Effector memory CD4-positive, alpha-beta T cell (primary cell): ENCODE results near the gene APELA.

Source experiments
- DNase-seq, 3 donors: peaks; one replicate each; pipeline ENCODE4 v3.0.0-alpha.2; 2020
- H3K27ac ChIP-seq: 2 replicates; pipeline ENCODE4 v1.7.0; 2013; ENCODE audit warnings: mild to moderate bottlenecking, low read length, moderate library complexity; ENCODE audit not compliant: insufficient read depth, poor library complexity, severe bottlenecking
- H3K27me3 ChIP-seq: replicated peaks from 2 replicates; pipeline ENCODE4 v1.7.0; 2013; ENCODE audit warnings: mild to moderate bottlenecking, low read length; ENCODE audit not compliant: insufficient read depth, control insufficient read depth, poor library complexity, severe bottlenecking
- H3K36me3 ChIP-seq: 2 replicates; pipeline ENCODE4 v1.7.0; 2013; ENCODE audit warnings: mild to moderate bottlenecking, low read length, moderate library complexity; ENCODE audit not compliant: control insufficient read depth, insufficient read depth
- H3K4me1 ChIP-seq: 2 replicates; pipeline ENCODE4 v1.7.0; 2013; ENCODE audit warnings: low read length, mild to moderate bottlenecking; ENCODE audit not compliant: control insufficient read depth, insufficient read depth, poor library complexity, severe bottlenecking
- H3K4me3 ChIP-seq: 2 replicates; pipeline ENCODE4 v1.7.0; 2013; ENCODE audit warnings: low read length, low read depth, mild to moderate bottlenecking; ENCODE audit not compliant: insufficient read depth, poor library complexity, severe bottlenecking
- H3K9me3 ChIP-seq: 2 replicates; pipeline ENCODE4 v1.7.0; 2013; ENCODE audit warnings: mild to moderate bottlenecking, low read length, moderate library complexity; ENCODE audit not compliant: control insufficient read depth
- total RNA-seq, 3 donors: gene quantifications; one replicate each; lab custom pipeline; 2026; lab: John Stamatoyannopoulos, UW

The APELA gene, protein sequence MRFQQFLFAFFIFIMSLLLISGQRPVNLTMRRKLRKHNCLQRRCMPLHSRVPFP
- total RNA-seq, result 0 reads per million in 3 donors

DNA sequence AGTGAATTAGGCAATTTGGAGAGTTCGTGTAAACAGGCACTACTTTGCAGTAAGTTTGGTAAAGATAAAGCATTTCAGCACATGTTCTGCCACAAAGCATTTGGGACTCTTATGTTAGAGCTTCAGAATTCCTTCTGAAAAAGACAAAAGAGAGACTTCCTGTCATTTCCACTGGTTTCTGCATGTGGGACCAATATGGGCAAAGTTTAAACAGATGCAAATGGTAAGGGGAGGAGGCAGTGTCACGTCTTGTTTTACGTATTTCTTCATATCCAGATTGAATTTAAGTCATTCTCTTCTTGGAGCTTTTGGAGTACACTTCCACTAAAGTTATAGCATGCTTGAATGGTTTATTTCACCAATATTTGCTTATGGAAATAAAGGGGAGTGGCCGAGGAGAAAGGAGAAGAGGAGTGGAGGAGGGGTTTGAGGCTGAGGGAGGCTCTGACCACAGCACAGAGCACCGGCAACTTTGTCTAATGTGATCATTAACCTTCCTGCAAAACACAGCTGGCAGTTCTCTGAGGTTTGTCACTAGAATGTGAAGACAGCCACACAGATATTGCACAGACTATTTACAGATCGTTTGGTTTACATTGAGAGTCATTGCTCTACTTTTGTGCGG lies at the start of gene APELA:
TSS of gene APELA (plus strand) at position 479 of the 625 bp plus-strand sequence. CDS start 154 bp downstream, outside the sequence.
- Histone ChIP-seq H3K27me3 (no peaks in the 10 kb centered on the region), H3K4me1 (no peaks in the 10 kb centered on the region), H3K27ac (no peak within 1 kb of the TSS), H3K36me3 (no peaks in the 10 kb centered on the region), H3K4me3 (no peak within 1 kb of the TSS), H3K9me3 (no peaks in the 10 kb centered on the region)
- no peak for DNase-seq

DNA sequence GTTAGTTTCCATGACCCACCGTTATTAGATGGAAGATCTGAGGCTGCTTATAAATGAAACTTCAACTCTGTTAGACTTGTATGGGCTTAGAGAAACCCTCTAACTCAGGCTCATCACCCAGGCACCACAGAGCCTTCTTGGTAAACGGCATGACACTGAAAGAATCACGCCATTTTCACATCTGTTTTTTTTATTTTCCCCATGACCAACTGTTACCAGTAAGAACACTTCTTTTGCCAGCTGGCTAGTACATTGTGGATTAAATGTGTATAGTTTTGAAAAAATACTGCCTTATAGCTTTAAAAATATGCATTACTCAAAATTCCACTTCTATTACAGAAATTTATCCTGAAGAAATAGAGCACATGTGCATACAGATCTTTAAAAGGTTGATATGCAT lies 48.0 kb upstream of the APELA start:
- Histone ChIP-seq H3K27ac (no peak overlapping the region), H3K36me3 (no peaks in the 10 kb centered on the region), H3K27me3 (no peaks in the 10 kb centered on the region), H3K4me1 (no peaks in the 10 kb centered on the region), H3K9me3 (no peaks in the 10 kb centered on the region), H3K4me3 (no peak overlapping the region)
- no peak for DNase-seq

DNA sequence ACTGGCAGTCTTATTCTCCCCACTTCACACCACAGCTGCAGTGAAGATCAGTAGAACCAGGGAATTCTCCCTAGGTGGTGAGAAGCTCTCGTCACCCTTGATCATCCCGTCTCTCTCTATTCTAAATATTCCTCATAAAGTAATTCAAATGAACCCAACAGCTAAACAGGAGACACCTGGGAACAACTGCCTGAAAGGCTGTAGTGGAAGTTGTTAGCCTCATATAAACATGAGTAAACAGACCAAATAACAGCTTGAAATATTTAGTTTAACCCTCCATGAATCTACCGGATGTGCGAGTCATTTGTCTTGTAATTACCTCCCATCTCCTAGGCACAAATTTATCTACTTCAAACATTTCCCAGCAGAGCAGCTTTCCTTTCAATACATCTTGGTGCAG lies 30.4 kb upstream of the APELA start:
- no peaks in the 10 kb centered on the region for H3K9me3 ChIP-seq
- no peak overlapping the region for H3K4me3 ChIP-seq
- H3K4me1 ChIP-seq, result no peaks in the 10 kb centered on the region
- H3K36me3 ChIP-seq, result no peaks in the 10 kb centered on the region
- H3K27me3 ChIP-seq, result no peaks in the 10 kb centered on the region
- DNase-seq, result no peak
- no peak overlapping the region for H3K27ac ChIP-seq

DNA sequence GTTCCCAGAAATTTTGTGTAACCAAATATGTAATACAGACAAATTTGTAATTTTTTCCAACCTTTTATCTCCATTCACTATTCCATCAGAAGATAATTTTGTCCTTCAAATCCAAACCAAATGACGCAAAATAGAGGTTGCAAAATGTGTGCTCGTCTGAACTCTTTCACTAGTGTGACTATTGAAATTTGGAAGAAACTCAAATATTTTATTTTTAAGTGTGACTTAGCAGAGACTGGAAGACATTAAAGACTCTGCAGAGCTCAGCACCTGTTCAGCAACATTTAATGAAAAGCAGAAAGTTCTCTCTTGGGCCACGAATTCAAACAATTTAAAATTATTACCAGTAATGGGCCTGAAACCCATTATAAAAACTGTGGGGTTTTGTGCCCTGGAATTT lies 30.0 kb upstream of the APELA start:
- no peak for DNase-seq
- Histone ChIP-seq H3K36me3 (no peaks in the 10 kb centered on the region), H3K27ac (no peak overlapping the region), H3K9me3 (no peaks in the 10 kb centered on the region), H3K4me3 (no peak overlapping the region), H3K4me1 (no peaks in the 10 kb centered on the region), H3K27me3 (no peaks in the 10 kb centered on the region)

DNA sequence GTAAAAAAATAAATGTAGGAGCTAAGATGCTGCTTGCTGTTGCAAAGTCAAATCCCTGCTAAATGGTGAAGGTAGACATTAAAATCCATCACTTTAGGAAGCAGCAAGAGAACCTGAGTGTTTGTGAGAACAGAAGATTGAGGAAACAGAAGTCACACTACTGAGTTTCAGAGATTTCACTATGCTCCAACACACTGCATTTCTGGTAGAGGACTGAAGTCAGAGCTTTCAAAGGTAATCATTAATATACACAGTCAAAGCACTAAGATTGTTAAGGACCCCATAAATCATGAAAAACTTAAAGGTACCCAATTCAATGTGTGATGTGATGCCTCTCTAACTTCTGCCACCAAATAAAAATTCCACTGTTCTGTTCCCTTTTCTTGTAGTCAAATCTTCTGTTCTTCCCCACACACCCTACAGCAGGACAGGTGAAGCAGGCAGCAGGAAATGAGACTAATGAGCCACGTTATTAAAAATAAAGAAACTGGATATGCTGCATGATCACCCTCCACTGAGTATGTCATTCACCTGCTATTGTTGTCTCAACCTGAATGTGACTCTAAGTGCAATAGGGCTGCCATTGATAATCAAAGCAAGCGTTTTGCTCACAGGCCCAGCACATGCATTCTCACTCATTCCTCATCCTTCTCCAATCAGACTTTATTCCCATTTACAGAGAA lies 28.9 kb upstream of the APELA start:
- no peak overlapping the region for H3K4me3 ChIP-seq
- no peaks in the 10 kb centered on the region for H3K4me1 ChIP-seq
- H3K27me3 ChIP-seq, result no peaks in the 10 kb centered on the region
- no peak for DNase-seq
- no peaks in the 10 kb centered on the region for H3K9me3 ChIP-seq
- H3K36me3 ChIP-seq, result no peaks in the 10 kb centered on the region
- H3K27ac ChIP-seq, result no peak overlapping the region

DNA sequence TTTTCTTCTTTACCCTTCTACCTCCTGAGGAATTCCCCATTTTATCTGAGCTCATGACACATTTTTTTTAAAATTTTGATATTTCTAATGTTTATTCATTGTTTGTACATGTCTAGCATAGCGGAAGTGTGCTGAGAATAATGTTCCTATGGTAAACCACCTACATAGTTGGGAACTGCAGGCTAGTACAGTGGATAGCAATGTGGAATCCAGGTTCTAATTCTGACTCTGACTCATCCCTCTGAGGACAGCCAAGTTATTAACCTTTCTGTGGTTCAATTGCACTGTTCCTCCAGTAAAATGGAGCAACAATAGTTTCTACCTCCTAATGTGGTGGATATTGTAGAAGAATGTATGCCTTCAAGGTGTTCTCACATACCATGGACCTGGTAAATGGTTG lies 20.6 kb upstream of the APELA start:
- no peaks in the 10 kb centered on the region for H3K4me1 ChIP-seq
- no peak overlapping the region for H3K27ac ChIP-seq
- no peak overlapping the region for H3K4me3 ChIP-seq
- no peaks in the 10 kb centered on the region for H3K27me3 ChIP-seq
- DNase-seq, result no peak
- H3K36me3 ChIP-seq, result no peaks in the 10 kb centered on the region
- H3K9me3 ChIP-seq, result no peaks in the 10 kb centered on the region

DNA sequence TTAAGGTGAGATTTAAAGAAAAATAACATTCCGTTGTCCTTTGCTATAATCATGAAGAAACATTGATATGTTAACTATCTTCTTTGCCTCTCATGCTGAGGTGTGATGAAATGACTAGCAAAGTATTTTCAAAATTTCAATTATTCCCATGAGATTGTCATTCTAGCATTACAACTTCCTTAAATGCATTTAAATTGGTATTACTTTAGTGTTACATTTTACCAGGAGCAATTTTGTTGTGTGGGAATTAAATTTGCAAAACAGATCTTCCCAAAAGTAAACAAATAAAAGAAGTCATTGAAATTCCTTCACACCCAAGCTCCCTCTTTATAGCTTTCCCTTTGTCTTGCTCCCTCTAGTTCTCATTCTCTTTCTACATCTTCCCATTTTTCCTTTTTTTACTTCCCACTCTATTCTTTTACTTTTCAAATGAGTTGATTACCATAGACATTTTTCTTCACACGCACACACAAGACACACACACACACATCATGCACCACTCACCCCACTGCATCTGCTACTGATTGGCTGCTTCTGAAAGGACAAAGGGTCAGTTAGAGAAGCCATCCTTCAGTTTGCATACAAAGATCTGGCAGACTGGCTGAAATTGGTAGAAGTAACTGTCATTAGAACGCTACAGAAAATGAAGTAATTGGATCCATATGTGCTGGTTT lies 10.0 kb upstream of the APELA start:
- DNase-seq, result no peak
- H3K4me1 ChIP-seq, result no peaks in the 10 kb centered on the region

DNA sequence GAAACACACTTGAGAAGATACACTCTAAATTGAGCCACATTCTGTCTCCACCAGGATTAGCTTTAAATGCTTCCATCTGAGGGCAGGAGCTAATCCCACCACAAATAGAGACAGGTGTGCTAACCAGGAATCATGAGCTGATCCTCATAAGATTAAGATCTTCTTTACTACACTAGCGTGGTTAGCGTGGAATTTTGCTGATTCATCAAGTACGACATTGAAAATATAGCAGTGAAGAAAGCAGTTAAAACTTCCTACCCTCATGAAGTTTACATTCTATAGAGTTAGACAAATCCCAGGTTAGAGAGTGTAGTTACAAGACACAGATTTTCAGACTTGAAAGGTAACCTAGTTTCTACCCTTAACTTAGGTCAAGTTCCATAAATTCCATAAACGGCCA lies 5.3 kb upstream of the APELA start:
- H3K9me3 ChIP-seq, result no peaks in the 10 kb centered on the region
- DNase-seq, result no peak
- H3K4me1 ChIP-seq, result no peaks in the 10 kb centered on the region
- no peak overlapping the region for H3K27ac ChIP-seq
- H3K36me3 ChIP-seq, result no peaks in the 10 kb centered on the region
- no peaks in the 10 kb centered on the region for H3K27me3 ChIP-seq
- H3K4me3 ChIP-seq, result no peak overlapping the region

More for the DNA sequence above, 10.0 kb upstream of the APELA start:
- no peaks in the 10 kb centered on the region for H3K27me3 ChIP-seq
- H3K9me3 ChIP-seq, result no peaks in the 10 kb centered on the region
- H3K4me3 ChIP-seq, result no peak overlapping the region
- no peak overlapping the region for H3K27ac ChIP-seq
- H3K36me3 ChIP-seq, result no peaks in the 10 kb centered on the region

DNA sequence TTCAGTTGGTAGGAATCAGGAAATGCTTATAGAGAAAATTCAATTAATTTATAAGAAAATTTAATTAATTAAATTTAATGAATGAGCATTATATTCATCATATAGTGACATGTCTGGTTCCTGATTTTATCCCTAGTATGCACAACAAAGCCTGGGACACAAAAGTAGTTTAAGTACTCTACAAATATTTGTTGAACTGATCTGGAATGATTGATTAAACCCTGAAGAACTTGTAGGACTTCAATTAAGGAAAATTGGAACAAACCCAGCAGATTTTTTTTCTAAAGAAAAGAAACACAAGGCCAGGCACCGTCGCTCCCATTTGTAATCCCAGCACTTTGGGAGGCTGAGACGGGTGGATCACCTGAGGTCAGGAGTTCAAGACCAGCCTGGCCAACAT lies 4.5 kb upstream of the APELA start:
- no peaks in the 10 kb centered on the region for H3K4me1 ChIP-seq
- no peaks in the 10 kb centered on the region for H3K36me3 ChIP-seq
- H3K9me3 ChIP-seq, result no peaks in the 10 kb centered on the region
- H3K27ac ChIP-seq, result no peak overlapping the region
- no peak overlapping the region for H3K4me3 ChIP-seq
- DNase-seq, result no peak
- H3K27me3 ChIP-seq, result no peaks in the 10 kb centered on the region

DNA sequence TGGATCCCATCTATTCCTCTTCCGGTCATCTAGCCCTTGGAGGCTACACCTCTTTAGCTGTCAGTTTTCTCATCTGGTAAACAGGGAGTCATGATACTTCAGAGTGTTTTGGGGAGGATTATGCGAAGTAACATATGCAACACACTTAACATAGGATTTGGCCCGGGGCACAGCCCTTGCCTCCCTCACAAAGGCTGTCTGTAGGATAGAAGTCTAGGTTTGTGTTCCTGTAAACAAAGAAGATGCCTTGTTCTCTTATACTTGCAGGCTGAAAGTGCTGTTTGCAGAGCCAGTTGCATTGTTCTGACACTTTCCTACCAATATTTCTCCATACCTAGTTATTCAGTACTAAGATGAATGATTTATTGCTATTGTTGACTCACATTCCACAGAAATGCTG lies 2.2 kb upstream of the APELA start:
- Histone ChIP-seq H3K27me3 (no peaks in the 10 kb centered on the region), H3K27ac (no peak overlapping the region), H3K36me3 (no peaks in the 10 kb centered on the region), H3K9me3 (no peaks in the 10 kb centered on the region), H3K4me3 (no peak overlapping the region), H3K4me1 (no peaks in the 10 kb centered on the region)
- DNase-seq, result no peak
